CD4-positive, CD25-positive, alpha-beta regulatory T cell (primary cell): Measurements from ENCODE around the gene CTNNA2. TPM values are rescaled to one million over a fixed set of nuclear protein-coding genes. Genes with fewer than 3 reads are reported as not detected.

Experiments used
- ATAC-seq, 2 donors: fragments of 150-1000 bp; cut with Tn5 transposase; one replicate each; pipeline ENCODE4 v1.10.0; 2021; ENCODE audit warnings: low read depth in 2 of 2, moderate number of reproducible peaks in 2 of 2, moderate library complexity in 1 of 2
- DNase-seq, 3 donors: peaks; one replicate each; pipeline versions ENCODE4 v3.0.0 to v3.0.0-alpha.2; 2012 to 2022; ENCODE audit warnings: mixed read lengths in 1 of 3
- H3K27ac ChIP-seq: one replicate; pipeline ENCODE4 v1.7.0; 2013; ENCODE audit warnings: mild to moderate bottlenecking, low read length; ENCODE audit not compliant: insufficient read depth, poor library complexity, severe bottlenecking
- H3K27me3 ChIP-seq: one replicate; pipeline ENCODE4 v1.7.0; 2013; ENCODE audit warnings: low read length; ENCODE audit not compliant: control insufficient read depth, insufficient read depth
- H3K36me3 ChIP-seq: one replicate; pipeline ENCODE4 v1.7.0; 2013; ENCODE audit warnings: mild to moderate bottlenecking, low read length, moderate library complexity; ENCODE audit not compliant: control insufficient read depth, insufficient read depth
- H3K4me1 ChIP-seq: 2 replicates; pipeline ENCODE4 v1.7.0; 2013; ENCODE audit warnings: mild to moderate bottlenecking, low read length; ENCODE audit not compliant: insufficient read depth, control insufficient read depth, poor library complexity, severe bottlenecking
- H3K4me3 ChIP-seq: one replicate; pipeline ENCODE4 v1.7.0; 2013; ENCODE audit warnings: low read depth, mild to moderate bottlenecking, low read length, moderate library complexity
- H3K9me3 ChIP-seq, 2 experiments: 1 replicate in 1 of 2; 2 replicates in 1 of 2; pipeline ENCODE4 v1.7.0; 2013; ENCODE audit warnings: low read length in 2 of 2, mild to moderate bottlenecking in 1 of 2, moderate library complexity in 1 of 2; ENCODE audit not compliant: control insufficient read depth in 2 of 2
- H3K27ac Mint-ChIP-seq, 3 donors: one replicate each; pipeline ENCODE4 v1.8.0; 2020 to 2022; ENCODE audit warnings: mild to moderate bottlenecking in 3 of 3, mixed read lengths in 3 of 3, moderate library complexity in 2 of 3
- H3K27me3 Mint-ChIP-seq: one replicate; pipeline ENCODE4 v1.8.0; 2022; ENCODE audit warnings: mild to moderate bottlenecking, mixed read lengths
- H3K36me3 Mint-ChIP-seq: one replicate; pipeline ENCODE4 v1.8.0; 2020; ENCODE audit warnings: mixed read lengths
- H3K4me1 Mint-ChIP-seq, 4 donors: one replicate each; pipeline ENCODE4 v1.8.0; 2020 to 2022; ENCODE audit warnings: mixed read lengths in 4 of 4, mild to moderate bottlenecking in 1 of 4
- H3K4me3 Mint-ChIP-seq, 4 donors: one replicate each; pipeline ENCODE4 v1.8.0; 2020 to 2022; ENCODE audit warnings: mild to moderate bottlenecking in 4 of 4, mixed read lengths in 4 of 4, moderate library complexity in 3 of 4
- H3K9me3 Mint-ChIP-seq, 7 donors: one replicate each; pipeline ENCODE4 v1.8.0; 2020 to 2022; ENCODE audit warnings: mixed read lengths in 7 of 7, mild to moderate bottlenecking in 3 of 7, moderate library complexity in 2 of 7
- polyA plus RNA-seq, 4 donors: library from polyadenylated mRNA; unstranded; fragments of 300-500 nt; fragmentation: Illumina TruSeq; gene quantifications; one replicate each; pipeline ENCODE4 v1.2.3, GENCODE V29; 2021
- total RNA-seq: library from RNA; stranded (reverse); gene quantifications from one replicate; pipeline ENCODE4 v1.2.3, GENCODE V29; 2022

The CTNNA2 gene
- total and polyA plus RNA-seq, 5 donors from 2014 or later, result not detected

DNA sequence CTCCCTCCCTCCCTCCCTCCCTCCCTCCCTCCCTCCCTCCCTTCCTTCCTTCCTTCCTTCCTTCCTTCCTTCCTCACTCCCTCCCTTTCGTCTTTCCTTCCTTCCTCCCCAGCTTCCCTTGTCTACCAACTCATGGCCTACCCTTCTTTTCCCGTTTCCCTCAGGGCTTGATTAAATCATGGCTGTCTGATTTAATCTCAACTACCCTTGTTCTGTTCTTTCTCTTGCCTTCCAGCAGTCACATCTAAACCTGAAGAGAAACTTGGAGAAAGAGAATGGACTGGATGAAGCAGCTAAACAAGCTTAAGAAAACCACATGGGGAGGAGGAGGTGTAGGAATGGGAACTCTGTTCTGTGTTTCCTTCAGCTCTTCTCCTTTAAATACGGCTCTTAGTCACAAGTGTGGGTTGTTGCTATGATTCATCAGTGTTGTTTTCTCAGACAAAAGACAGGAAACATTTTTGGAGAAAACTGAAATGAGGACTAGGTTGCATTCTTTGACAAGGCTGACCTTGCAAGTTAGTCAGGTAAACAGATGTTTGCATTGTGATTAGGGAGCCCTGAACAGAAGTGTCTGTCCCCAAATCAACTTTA is 613.8 kb downstream of the CTNNA2 start:
- no peak overlapping the region for H3K4me3 Mint-ChIP-seq
- Histone ChIP-seq H3K27ac (no peak overlapping the region), H3K4me1 (no peaks in the 10 kb centered on the region), H3K9me3 (peaks cover 0 to 2% of the 10 kb centered on the region in 2 experiments), H3K4me3 (no peak overlapping the region), H3K27me3 (no peaks in the 10 kb centered on the region), H3K36me3 (no peaks in the 10 kb centered on the region)
- DNase-seq (no peak), ATAC-seq (no peak)
- no peaks in the 10 kb centered on the region for H3K27me3 Mint-ChIP-seq
- H3K27ac Mint-ChIP-seq, result no peak overlapping the region
- no peaks in the 10 kb centered on the region for H3K36me3 Mint-ChIP-seq
- H3K9me3 Mint-ChIP-seq, result peaks cover 0 to 17% (median 0%) of the 10 kb centered on the region in 7 donors
- no peaks in the 10 kb centered on the region for H3K4me1 Mint-ChIP-seq

DNA sequence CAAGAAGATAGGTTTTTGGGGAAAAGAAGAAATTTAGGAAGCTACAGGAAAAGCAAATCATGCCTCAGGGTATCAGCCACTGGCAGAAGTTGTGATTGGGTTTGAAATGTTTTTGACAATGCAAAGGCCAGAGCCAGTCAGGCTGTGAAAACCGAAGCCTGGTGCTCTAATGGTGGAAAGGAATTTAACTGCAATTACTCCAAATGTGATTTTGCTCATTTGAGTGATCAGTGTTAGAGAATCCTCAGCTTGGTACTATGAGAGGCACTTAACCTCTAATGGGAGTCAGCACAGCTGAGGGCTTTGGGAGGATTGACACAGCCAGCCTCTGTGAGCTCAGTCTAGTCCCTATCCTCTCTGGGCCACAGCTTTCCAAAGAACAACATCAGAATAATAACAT is 615.2 kb downstream of the CTNNA2 start:
- no peaks in the 10 kb centered on the region for H3K9me3 ChIP-seq
- Mint-ChIP-seq H3K27ac (no peak overlapping the region), H3K4me3 (no peak overlapping the region)

DNA sequence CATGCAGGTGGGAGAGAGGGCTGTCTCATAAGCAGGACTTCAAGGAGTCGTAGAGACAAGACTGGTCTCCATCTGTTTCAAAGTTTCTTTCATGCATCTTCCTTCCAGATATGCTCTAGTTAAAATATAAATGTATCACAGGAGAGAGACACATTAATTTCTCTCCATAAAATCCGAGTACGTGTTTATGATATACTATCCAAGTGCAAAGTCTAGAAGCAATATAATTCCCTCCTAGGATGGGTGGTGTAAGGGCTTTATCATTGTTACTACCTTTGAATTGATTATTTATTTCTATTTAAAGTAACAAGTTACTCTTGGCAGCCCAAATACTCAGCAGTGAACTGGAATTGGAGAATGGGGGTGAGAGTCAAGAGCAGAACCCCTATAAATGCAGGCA is 619.4 kb downstream of the CTNNA2 start:
- no peak for ATAC-seq
- no peaks in the 10 kb centered on the region for H3K36me3 Mint-ChIP-seq
- H3K9me3 Mint-ChIP-seq, result peaks cover 4 to 17% (median 7%) of the 10 kb centered on the region in 7 donors

More for the DNA sequence above, 615.2 kb downstream of the CTNNA2 start:
- H3K27me3 Mint-ChIP-seq, result no peaks in the 10 kb centered on the region
- DNase-seq, result no peak
- H3K36me3 Mint-ChIP-seq, result no peaks in the 10 kb centered on the region
- Histone ChIP-seq H3K4me1 (no peaks in the 10 kb centered on the region), H3K27ac (no peak overlapping the region), H3K36me3 (no peaks in the 10 kb centered on the region), H3K4me3 (no peak overlapping the region), H3K27me3 (no peaks in the 10 kb centered on the region)
- no peaks in the 10 kb centered on the region for H3K4me1 Mint-ChIP-seq
- peaks cover 0 to 15% (median 2%) of the 10 kb centered on the region in 7 donors for H3K9me3 Mint-ChIP-seq
- ATAC-seq, result no peak

DNA sequence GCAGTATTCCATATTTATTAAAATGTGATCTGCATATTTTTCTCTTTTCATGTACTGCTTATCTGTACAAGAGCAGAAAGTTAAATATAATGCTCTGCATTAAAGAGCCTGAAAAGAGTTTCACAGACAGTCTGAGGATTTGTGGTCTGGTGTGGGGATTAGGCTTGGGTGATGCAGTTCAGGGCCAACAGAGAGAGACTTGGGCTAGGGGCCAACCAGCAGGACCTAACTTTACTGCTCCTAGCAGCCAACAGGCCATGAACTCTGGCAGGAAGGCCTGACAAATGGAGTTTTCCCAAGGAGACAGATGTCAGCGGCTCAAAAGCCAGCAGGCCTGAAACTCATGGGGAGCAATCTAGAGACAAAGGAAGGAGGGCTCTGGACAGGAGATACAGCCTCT is 622.1 kb downstream of the CTNNA2 start:
- Histone ChIP-seq H3K4me1 (no peaks in the 10 kb centered on the region), H3K27me3 (no peaks in the 10 kb centered on the region), H3K36me3 (no peaks in the 10 kb centered on the region), H3K9me3 (peaks cover 0 to 8% of the 10 kb centered on the region in 2 experiments), H3K4me3 (no peak overlapping the region), H3K27ac (no peak overlapping the region)
- ATAC-seq (no peak), DNase-seq (no peak)
- Mint-ChIP-seq H3K27ac (no peak overlapping the region), H3K4me3 (no peak overlapping the region), H3K4me1 (no peaks in the 10 kb centered on the region), H3K27me3 (no peaks in the 10 kb centered on the region), H3K36me3 (no peaks in the 10 kb centered on the region), H3K9me3 (peaks cover 5 to 24% (median 7%) of the 10 kb centered on the region in 7 donors)

More for the DNA sequence above, 619.4 kb downstream of the CTNNA2 start:
- Histone ChIP-seq H3K9me3 (peaks cover 0 to 8% of the 10 kb centered on the region in 2 experiments), H3K36me3 (no peaks in the 10 kb centered on the region), H3K27ac (no peak overlapping the region), H3K4me3 (no peak overlapping the region), H3K27me3 (no peaks in the 10 kb centered on the region), H3K4me1 (no peaks in the 10 kb centered on the region)
- DNase-seq, result no peak
- Mint-ChIP-seq H3K27ac (no peak overlapping the region), H3K4me3 (no peak overlapping the region), H3K27me3 (no peaks in the 10 kb centered on the region), H3K4me1 (no peaks in the 10 kb centered on the region)

DNA sequence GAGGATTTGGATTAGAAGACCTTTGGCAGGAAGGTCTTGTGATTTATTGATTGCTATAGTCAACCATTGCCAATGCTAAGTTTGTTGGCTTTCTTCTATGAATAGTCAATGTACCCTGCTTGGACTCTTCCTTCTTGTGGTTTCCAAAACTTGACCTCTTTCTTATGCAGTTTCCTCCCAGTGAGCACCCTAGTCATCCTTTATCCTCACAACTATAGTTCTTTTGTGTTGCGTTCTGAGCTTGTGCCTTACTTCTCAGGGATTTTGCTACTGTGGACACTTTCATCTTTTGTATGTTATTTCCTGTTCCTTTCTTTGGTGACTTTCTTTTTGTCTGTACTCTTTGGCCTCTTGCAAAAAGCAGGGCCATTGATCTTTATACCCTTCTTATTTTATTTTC is 623.5 kb downstream of the CTNNA2 start:
- H3K9me3 ChIP-seq, result peaks cover 0 to 8% of the 10 kb centered on the region in 2 experiments
- H3K4me1 ChIP-seq, result no peaks in the 10 kb centered on the region
- DNase-seq (no peak), ATAC-seq (no peak)
- Mint-ChIP-seq H3K9me3 (peaks cover 5 to 24% (median 8%) of the 10 kb centered on the region in 7 donors), H3K27ac (no peak overlapping the region), H3K36me3 (no peaks in the 10 kb centered on the region), H3K27me3 (no peaks in the 10 kb centered on the region), H3K4me1 (no peaks in the 10 kb centered on the region), H3K4me3 (no peak overlapping the region)
- H3K27ac ChIP-seq, result no peak overlapping the region
- H3K27me3 ChIP-seq, result no peaks in the 10 kb centered on the region
- H3K4me3 ChIP-seq, result no peak overlapping the region
- no peaks in the 10 kb centered on the region for H3K36me3 ChIP-seq

DNA sequence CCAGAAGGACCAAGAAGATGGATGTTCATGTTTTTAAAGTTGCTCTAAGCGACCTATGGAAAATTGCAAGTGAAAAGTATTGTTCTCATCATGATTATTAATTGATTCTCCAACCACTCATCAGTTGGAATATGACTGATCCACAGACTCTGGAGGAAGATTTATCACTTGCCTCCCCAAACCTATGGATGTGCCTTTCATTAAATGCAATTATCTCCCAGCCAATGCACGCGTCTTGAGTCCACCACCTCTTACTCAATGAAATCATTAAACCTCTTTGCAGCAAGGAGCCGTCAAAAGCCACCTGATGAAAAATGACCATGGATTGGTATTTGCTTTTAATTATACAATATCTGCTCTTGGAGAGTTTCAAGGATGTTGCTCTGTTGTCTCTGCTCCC is 626.1 kb downstream of the CTNNA2 start:
- H3K27ac Mint-ChIP-seq, result no peak overlapping the region
- H3K36me3 Mint-ChIP-seq, result no peaks in the 10 kb centered on the region
- ATAC-seq, result no peak
- H3K9me3 Mint-ChIP-seq, result peaks cover 4 to 22% (median 8%) of the 10 kb centered on the region in 7 donors
- H3K27me3 Mint-ChIP-seq, result no peaks in the 10 kb centered on the region
- H3K4me1 Mint-ChIP-seq, result no peaks in the 10 kb centered on the region
- H3K27me3 ChIP-seq, result no peaks in the 10 kb centered on the region
- H3K4me3 Mint-ChIP-seq, result no peak overlapping the region
- no peak overlapping the region for H3K4me3 ChIP-seq
- H3K4me1 ChIP-seq, result no peaks in the 10 kb centered on the region
- H3K36me3 ChIP-seq, result no peaks in the 10 kb centered on the region
- peaks cover 0 to 8% of the 10 kb centered on the region in 2 experiments for H3K9me3 ChIP-seq
- no peak overlapping the region for H3K27ac ChIP-seq
- DNase-seq, result no peak

DNA sequence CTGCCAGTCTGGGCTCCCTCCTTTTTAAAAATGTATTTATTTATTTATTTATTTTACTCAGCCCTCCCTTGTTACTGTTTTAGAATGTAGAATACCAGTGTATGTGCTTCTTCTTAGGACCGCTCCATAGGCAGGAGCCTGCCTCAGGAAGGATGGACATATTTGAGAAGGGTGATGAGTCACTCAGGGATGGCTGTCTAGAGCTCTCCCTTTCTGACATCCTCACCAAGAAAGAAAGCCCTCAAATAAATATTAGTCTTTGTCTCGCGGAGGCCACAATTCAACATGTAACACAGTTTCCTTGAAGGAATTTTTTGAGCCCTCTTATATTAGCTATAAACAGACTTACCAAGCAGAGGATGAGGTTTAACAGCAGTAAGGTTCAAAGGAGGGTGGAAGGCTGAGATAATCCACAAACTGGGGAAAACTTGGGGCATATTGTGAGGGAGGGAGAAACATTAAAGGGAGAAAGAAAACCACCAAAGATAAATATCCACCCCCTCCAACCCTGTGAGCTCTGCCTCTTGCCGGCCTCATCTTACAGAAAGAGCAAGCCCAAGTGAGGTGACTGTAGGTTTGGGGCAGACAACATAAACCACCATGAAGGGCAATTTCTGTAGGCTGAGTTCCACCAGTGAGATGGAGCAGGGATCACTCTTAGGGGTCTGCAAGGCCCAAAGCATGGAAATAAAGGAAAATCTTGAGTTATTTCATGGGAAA is 628.3 kb downstream of the CTNNA2 start:
- Mint-ChIP-seq H3K36me3 (no peaks in the 10 kb centered on the region), H3K27me3 (no peaks in the 10 kb centered on the region), H3K4me3 (no peak overlapping the region), H3K9me3 (peaks cover 3 to 22% (median 12%) of the 10 kb centered on the region in 7 donors), H3K4me1 (no peaks in the 10 kb centered on the region), H3K27ac (no peak overlapping the region)
- H3K27ac ChIP-seq, result no peak overlapping the region
- H3K4me3 ChIP-seq, result no peak overlapping the region
- no peaks in the 10 kb centered on the region for H3K27me3 ChIP-seq
- ATAC-seq (no peak), DNase-seq (no peak)
- H3K36me3 ChIP-seq, result no peaks in the 10 kb centered on the region
- no peaks in the 10 kb centered on the region for H3K4me1 ChIP-seq
- H3K9me3 ChIP-seq, result peaks cover 0 to under 1% of the 10 kb centered on the region in 2 experiments

DNA sequence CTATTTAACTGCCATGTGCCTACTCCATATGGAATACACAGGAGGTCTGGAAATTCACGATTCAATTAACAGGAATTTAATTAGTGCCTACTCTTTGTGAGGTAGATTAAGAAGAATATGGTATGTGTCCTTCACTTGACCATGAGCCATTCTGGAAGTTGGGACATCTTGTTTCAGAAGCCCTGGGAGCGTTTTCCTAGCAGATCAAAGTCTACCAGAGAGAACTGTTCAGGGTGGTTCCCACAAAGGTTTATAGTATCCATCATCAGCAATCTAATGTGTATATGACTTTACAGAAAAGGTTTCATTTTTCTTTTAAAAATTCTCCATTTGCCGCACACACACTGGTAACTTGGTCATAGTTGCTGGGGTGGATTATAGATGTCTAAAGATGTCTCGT is 632.6 kb downstream of the CTNNA2 start:
- ATAC-seq (no peak), DNase-seq (no peak)
- H3K27ac ChIP-seq, result no peak overlapping the region
- H3K9me3 ChIP-seq, result no peaks in the 10 kb centered on the region
- H3K4me1 Mint-ChIP-seq, result no peaks in the 10 kb centered on the region
- H3K4me3 ChIP-seq, result no peak overlapping the region
- H3K36me3 Mint-ChIP-seq, result no peaks in the 10 kb centered on the region
- H3K27ac Mint-ChIP-seq, result no peak overlapping the region
- no peaks in the 10 kb centered on the region for H3K4me1 ChIP-seq
- H3K27me3 ChIP-seq, result no peaks in the 10 kb centered on the region
- H3K36me3 ChIP-seq, result no peaks in the 10 kb centered on the region
- no peaks in the 10 kb centered on the region for H3K27me3 Mint-ChIP-seq
- H3K9me3 Mint-ChIP-seq, result peaks cover 2 to 14% (median 8%) of the 10 kb centered on the region in 7 donors
- H3K4me3 Mint-ChIP-seq, result no peak overlapping the region
